Measurements from ENCODE around the gene PAK5.

DNA sequence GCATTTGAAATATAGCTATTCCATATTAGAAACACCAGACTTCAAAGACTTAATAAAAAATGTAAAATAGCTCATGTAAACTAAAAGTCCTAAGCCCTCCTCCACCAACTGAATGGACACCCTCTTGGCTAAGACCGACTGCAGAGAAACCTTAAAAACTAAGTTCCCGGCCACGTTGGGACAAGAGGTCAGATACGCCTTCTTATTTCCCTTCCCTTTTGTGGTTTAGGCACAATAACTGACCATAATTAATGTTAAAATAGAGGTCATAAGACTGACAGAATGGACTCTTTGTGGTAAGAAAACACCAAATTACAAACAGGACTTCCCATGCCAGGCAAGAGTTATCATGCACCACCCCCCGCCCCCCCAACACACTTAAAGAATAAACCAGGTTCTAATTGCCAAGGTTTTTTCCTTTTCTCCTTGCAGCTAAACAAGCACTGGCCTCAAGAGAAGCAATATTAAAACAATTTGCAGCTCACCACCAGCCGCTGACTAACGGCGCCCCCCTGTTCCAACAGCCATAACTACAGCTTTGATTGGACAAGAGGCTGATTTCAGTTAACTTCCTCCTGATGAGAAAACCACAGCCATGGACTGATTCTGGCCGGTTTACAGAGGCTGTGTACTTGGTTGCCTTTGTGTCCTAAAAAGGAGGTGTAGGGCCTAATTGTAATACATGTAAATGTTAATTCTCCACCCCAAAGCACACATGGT is 335.2 kb downstream of the PAK5 start:
- TF ChIP-seq, protein P1, sequence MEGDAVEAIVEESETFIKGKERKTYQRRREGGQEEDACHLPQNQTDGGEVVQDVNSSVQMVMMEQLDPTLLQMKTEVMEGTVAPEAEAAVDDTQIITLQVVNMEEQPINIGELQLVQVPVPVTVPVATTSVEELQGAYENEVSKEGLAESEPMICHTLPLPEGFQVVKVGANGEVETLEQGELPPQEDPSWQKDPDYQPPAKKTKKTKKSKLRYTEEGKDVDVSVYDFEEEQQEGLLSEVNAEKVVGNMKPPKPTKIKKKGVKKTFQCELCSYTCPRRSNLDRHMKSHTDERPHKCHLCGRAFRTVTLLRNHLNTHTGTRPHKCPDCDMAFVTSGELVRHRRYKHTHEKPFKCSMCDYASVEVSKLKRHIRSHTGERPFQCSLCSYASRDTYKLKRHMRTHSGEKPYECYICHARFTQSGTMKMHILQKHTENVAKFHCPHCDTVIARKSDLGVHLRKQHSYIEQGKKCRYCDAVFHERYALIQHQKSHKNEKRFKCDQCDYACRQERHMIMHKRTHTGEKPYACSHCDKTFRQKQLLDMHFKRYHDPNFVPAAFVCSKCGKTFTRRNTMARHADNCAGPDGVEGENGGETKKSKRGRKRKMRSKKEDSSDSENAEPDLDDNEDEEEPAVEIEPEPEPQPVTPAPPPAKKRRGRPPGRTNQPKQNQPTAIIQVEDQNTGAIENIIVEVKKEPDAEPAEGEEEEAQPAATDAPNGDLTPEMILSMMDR (IDR thresholded peaks at IDR 0.05; ENCODE audit: low read length), result peak; percentile 33
- TF ChIP-seq EZH2phosphoT487 (IDR thresholded peaks at IDR 0.05; ENCODE audit: low read length), result no peak
